ENCODE data around the gene POLD2.

GRCh38 chr7:44148961-44149536, 25.7 kb upstream of the POLD2 start:
- TF ChIP-seq, protein P1, sequence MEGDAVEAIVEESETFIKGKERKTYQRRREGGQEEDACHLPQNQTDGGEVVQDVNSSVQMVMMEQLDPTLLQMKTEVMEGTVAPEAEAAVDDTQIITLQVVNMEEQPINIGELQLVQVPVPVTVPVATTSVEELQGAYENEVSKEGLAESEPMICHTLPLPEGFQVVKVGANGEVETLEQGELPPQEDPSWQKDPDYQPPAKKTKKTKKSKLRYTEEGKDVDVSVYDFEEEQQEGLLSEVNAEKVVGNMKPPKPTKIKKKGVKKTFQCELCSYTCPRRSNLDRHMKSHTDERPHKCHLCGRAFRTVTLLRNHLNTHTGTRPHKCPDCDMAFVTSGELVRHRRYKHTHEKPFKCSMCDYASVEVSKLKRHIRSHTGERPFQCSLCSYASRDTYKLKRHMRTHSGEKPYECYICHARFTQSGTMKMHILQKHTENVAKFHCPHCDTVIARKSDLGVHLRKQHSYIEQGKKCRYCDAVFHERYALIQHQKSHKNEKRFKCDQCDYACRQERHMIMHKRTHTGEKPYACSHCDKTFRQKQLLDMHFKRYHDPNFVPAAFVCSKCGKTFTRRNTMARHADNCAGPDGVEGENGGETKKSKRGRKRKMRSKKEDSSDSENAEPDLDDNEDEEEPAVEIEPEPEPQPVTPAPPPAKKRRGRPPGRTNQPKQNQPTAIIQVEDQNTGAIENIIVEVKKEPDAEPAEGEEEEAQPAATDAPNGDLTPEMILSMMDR (conservative IDR thresholded peaks at IDR 0.05 in 1 of 2, IDR thresholded peaks at IDR 0.05 in 1 of 2; ENCODE audit: low read depth in 1 of 2, low read length in 2 of 2) = no peak
- no peak for TF ChIP-seq EZH2 (IDR thresholded peaks at IDR 0.05; ENCODE audit: low read length, missing control alignments)
